Measurements from ENCODE around the gene SLU7.

- TF ChIP-seq CTCF (conservative IDR thresholded peaks at IDR 0.05) (no peak), ZFX (IDR thresholded peaks at IDR 0.05) (no peak)
Observed at GRCh38 chr5:160377651-160378050, 41.2 kb downstream of the SLU7 start.

All from C4-2B (cell line).